ENCODE results near the gene SASH1.

GRCh38 chr6:148535976-148536375, 193.3 kb downstream of the SASH1 start:
- TF ChIP-seq, protein P1, sequence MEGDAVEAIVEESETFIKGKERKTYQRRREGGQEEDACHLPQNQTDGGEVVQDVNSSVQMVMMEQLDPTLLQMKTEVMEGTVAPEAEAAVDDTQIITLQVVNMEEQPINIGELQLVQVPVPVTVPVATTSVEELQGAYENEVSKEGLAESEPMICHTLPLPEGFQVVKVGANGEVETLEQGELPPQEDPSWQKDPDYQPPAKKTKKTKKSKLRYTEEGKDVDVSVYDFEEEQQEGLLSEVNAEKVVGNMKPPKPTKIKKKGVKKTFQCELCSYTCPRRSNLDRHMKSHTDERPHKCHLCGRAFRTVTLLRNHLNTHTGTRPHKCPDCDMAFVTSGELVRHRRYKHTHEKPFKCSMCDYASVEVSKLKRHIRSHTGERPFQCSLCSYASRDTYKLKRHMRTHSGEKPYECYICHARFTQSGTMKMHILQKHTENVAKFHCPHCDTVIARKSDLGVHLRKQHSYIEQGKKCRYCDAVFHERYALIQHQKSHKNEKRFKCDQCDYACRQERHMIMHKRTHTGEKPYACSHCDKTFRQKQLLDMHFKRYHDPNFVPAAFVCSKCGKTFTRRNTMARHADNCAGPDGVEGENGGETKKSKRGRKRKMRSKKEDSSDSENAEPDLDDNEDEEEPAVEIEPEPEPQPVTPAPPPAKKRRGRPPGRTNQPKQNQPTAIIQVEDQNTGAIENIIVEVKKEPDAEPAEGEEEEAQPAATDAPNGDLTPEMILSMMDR (IDR thresholded peaks at IDR 0.05; ENCODE audit: extremely low read depth in 1 of 2, insufficient read depth in 1 of 2, low read depth in 1 of 2, low read length in 2 of 2): no peak
- TF ChIP-seq FOS (IDR thresholded peaks at IDR 0.05; ENCODE audit: borderline replicate concordance, insufficient read depth, low read length) (no peak), POLR2AphosphoS5 (IDR thresholded peaks at IDR 0.05; ENCODE audit: insufficient read depth, low read depth, low read length) (no peak), EZH2 (IDR thresholded peaks at IDR 0.05; ENCODE audit: borderline replicate concordance, low read depth, low read length, severe bottlenecking) (no peak), GATA2 (IDR thresholded peaks at IDR 0.05; ENCODE audit: insufficient read depth, insufficient read length, low read depth, low read length) (no peak), POLR2A (IDR thresholded peaks at IDR 0.05; ENCODE audit: low read depth, low read length) (no peak)

All from endothelial cell of umbilical vein (primary cell).